Glutamatergic neuron (in vitro differentiated cells): ENCODE data around the gene SH3BP1. TPM values are rescaled to one million over a fixed set of nuclear protein-coding genes. Genes with fewer than 3 reads are reported as not detected.

Experiments
- DNase-seq: peaks from one replicate; pipeline ENCODE4 v3.0.0; 2022
- H3K27ac Mint-ChIP-seq: one replicate; pipeline ENCODE4 v1.8.0; 2020; ENCODE audit warnings: mild to moderate bottlenecking, mixed read lengths, inconsistent platforms; ENCODE audit not compliant: unreplicated experiment
- H3K27me3 Mint-ChIP-seq: one replicate; pipeline ENCODE4 v1.8.0; 2020; ENCODE audit warnings: mild to moderate bottlenecking, moderate library complexity, mixed read lengths, inconsistent platforms; ENCODE audit not compliant: unreplicated experiment
- H3K36me3 Mint-ChIP-seq: one replicate; pipeline ENCODE4 v1.8.0; 2020; ENCODE audit warnings: mild to moderate bottlenecking, mixed read lengths, inconsistent platforms; ENCODE audit not compliant: unreplicated experiment
- H3K4me1 Mint-ChIP-seq: one replicate; pipeline ENCODE4 v1.8.0; 2020; ENCODE audit warnings: mild to moderate bottlenecking, low read depth, mixed read lengths, inconsistent platforms; ENCODE audit not compliant: unreplicated experiment
- H3K4me3 Mint-ChIP-seq: one replicate; pipeline ENCODE4 v1.8.0; 2020; ENCODE audit warnings: mild to moderate bottlenecking, mixed read lengths, inconsistent platforms; ENCODE audit not compliant: unreplicated experiment
- H3K9me3 Mint-ChIP-seq: one replicate; pipeline ENCODE4 v1.8.0; 2020; ENCODE audit warnings: mild to moderate bottlenecking, moderate library complexity, mixed read lengths, inconsistent platforms; ENCODE audit not compliant: unreplicated experiment
- total RNA-seq: library from RNA; stranded (reverse); fragmentation: NEBNext Ultra II Directional; extraction: Animal tissue kit (Norgen Biotek cat#: 25700); gene quantifications from one replicate; pipeline ENCODE4 v1.2.1, GENCODE V29; 2021; ENCODE audit not compliant: unreplicated experiment
- TF ChIP-seq, protein P1 (sequence below): fragments of 200-600 bp; sonication (generic); IDR thresholded peaks from one replicate; pipeline ENCODE4 v1.5.0; 2021; ENCODE audit not compliant: partially characterized antibody, unreplicated experiment

The SH3BP1 gene
- total RNA-seq, 1 donor from 2014 or later, result 12.7 TPM

DNA sequence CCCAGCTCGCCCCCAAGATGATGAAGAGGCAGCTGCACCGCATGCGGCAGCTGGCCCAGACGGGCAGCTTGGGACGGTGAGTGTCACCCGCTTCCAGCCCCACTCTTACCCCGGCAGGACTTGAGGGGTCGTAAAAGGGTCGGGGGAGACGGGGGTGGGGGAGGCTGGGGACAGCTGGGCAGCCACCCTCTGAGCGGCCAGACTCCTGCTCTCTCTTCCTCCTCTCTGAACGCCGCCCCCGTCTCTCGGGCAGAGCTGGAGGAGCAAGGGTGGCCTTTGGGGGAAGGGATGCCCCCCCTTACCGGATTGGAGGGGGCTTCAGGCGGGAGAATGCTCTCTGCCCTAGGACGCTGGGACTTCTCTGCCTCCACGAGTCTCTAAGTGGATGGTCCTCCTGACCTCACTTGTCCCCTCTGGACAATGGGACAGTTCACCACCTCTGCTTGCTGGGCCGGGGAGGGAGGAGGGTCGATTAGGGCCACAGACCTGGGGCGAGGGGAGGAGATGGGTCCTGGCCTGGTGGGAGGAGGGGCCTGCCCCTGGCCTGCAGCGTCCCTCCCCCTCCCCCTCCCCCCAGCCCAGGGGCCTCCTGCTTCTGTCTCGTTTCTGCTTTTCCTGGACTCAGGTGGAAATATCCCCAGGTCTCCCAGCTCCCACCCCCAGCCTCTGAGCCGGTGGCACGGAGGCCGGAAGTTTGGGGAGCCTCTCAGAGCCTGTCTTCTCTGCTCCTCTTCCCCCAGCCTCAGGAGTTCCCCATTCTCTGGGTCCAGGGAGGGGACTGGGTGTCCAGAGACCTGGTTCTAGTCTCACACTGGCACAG lies 512 bp downstream of the SH3BP1 start:
- Mint-ChIP-seq H3K27ac (no peak overlapping the region), H3K4me3 (peak overlapping the region; percentile 64), H3K9me3 (no peaks in the 10 kb centered on the region), H3K27me3 (peaks cover 2% of the 10 kb centered on the region), H3K4me1 (peaks cover 5% of the 10 kb centered on the region), H3K36me3 (no peaks in the 10 kb centered on the region)
- no peak for DNase-seq
- TF ChIP-seq, protein P1, sequence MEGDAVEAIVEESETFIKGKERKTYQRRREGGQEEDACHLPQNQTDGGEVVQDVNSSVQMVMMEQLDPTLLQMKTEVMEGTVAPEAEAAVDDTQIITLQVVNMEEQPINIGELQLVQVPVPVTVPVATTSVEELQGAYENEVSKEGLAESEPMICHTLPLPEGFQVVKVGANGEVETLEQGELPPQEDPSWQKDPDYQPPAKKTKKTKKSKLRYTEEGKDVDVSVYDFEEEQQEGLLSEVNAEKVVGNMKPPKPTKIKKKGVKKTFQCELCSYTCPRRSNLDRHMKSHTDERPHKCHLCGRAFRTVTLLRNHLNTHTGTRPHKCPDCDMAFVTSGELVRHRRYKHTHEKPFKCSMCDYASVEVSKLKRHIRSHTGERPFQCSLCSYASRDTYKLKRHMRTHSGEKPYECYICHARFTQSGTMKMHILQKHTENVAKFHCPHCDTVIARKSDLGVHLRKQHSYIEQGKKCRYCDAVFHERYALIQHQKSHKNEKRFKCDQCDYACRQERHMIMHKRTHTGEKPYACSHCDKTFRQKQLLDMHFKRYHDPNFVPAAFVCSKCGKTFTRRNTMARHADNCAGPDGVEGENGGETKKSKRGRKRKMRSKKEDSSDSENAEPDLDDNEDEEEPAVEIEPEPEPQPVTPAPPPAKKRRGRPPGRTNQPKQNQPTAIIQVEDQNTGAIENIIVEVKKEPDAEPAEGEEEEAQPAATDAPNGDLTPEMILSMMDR, result no peak

DNA sequence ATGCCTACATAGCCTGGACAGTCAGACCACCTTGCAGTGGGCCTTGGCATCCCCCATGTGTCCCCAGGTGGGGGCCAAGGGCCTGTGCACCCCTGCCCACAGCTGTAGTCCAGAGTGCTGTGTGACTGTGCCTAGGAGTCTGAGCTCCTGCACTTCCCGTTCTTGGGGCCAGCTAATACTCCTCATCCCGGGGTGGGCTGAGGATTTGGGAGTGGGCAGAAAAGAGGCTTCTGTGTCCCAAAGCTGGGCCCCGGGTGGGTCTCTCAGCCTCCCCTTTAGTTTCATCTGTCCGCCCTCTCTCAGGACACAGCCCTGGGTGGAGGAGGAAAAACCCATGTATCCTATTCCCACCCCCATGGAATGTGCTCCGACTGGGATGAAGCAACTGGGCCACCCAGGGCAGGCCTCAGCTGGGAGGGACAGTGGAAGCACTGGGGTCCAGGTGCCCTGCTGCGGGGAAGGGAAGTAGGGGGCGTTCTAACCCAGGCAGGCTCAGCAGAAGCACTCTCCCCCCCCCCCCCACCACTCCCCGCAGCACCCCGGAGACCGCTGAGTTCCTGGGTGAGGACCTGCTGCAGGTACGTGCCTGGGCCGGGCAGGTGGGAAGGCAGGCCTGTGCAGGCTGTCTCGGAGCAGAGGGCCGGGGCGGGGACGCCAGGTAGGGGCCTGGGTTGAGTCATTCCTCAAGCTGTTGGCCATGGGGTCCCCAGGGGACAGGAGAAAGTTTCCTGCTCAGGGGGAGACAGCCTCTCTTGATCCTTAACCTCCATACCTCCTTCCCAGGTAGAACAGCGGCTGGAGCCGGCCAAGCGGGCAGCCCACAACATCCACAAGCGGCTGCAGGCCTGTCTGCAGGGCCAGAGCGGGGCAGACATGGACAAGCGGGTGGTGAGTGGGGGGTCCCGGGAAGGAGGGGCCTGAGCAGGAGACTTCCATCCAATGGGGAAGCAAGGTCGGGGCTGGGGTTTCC lies 1.4 kb downstream of the SH3BP1 start:
- Mint-ChIP-seq H3K27ac (no peak overlapping the region), H3K9me3 (no peaks in the 10 kb centered on the region), H3K4me3 (peak overlapping the region; percentile 64), H3K4me1 (peaks cover 5% of the 10 kb centered on the region), H3K27me3 (peaks cover 2% of the 10 kb centered on the region), H3K36me3 (no peaks in the 10 kb centered on the region)
- DNase-seq, result no peak
- TF ChIP-seq, protein P1, result no peak

DNA sequence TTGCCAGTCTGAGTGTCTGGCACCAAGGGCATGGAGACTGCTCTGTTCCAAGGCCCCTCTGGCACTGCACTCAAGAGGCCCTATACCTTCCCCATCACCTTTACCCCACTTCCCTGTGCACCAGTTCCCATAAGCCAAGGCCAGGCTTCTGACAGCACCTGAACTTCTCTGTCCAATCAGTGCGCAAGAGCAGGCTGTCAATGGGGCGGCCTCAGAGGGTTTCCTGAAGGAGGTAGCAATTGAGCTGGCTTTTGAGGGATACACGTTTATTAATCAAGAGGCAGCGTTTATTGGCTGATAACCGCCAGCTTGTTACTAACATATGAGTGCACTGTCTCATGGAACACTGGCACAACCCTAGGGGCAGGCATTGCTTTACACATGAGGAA lies 2.1 kb downstream of the SH3BP1 start:
- H3K36me3 Mint-ChIP-seq, result no peaks in the 10 kb centered on the region
- peaks cover 2% of the 10 kb centered on the region for H3K27me3 Mint-ChIP-seq
- no peak overlapping the region for H3K4me3 Mint-ChIP-seq
- DNase-seq, result no peak
- TF ChIP-seq, protein P1, result no peak
- H3K27ac Mint-ChIP-seq, result no peak overlapping the region
- no peaks in the 10 kb centered on the region for H3K9me3 Mint-ChIP-seq
- H3K4me1 Mint-ChIP-seq, result peaks cover 5% of the 10 kb centered on the region

DNA sequence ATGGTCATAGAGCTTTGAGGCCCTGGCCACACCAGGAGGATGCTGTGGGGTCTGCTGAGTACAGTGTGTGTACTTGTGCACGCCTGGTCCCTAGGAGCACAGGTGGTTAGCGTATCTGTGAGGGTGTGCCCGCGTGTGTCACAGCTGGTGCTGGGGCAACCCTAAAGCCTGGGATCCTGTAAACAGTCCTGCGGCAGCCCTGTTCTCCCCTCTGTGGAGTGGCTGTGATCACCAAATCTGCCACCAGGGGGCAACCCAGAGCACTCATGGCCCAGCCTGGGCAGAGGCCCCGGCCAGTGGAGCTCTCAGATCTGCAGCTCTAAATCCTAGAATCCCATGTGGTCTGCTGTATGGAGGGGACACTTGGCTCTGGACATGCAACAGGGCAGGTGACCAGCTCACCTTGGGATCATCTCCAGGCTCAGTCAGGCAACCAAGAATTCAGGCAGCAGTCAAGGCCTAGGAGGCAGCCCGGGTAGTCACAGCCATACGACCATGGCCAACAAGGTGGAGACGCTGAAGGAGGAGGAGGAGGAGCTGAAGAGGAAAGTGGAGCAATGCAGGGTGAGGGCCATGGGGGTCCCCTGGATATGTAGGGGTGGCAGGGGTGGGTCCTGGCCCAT lies 3.9 kb downstream of the SH3BP1 start:
- TF ChIP-seq, protein P1, result peak; percentile 94
- no peak overlapping the region for H3K4me3 Mint-ChIP-seq
- peak; percentile 96 for DNase-seq
- no peak overlapping the region for H3K27ac Mint-ChIP-seq
- peaks cover 5% of the 10 kb centered on the region for H3K4me1 Mint-ChIP-seq
- no peaks in the 10 kb centered on the region for H3K36me3 Mint-ChIP-seq
- peaks cover 2% of the 10 kb centered on the region for H3K27me3 Mint-ChIP-seq
- H3K9me3 Mint-ChIP-seq, result no peaks in the 10 kb centered on the region
